GM12878 (cell line): ENCODE data around the gene SYT14. TPM values are rescaled to one million over a fixed set of nuclear protein-coding genes. Genes with fewer than 3 reads are reported as not detected.

Experiments used
- ATAC-seq: fragments of 200-7000 bp; cut with Tn5 transposase; 3 replicates; pipeline ENCODE4 v1.9.1; 2020; ENCODE audit warnings: mild to moderate bottlenecking, moderate library complexity
- BruUV-seq: library from RNA; stranded (reverse); fragments of 400-500 nt; replicated peaks from 2 replicates; lab custom pipeline; 2021; lab: Mats Ljungman, UMichigan
- CTCF ChIA-PET: fragments of 300-600 bp; sonication (Branson Sonifier 250); formaldehyde crosslinking; extraction: SDS; loops from one replicate; lab custom pipeline; 2021; ENCODE audit warnings: inconsistent platforms; lab: Yijun Ruan, JAX
- POLR2A ChIA-PET: fragments of 350-600 bp; formaldehyde crosslinking; extraction: SDS; loops from one replicate; lab custom pipeline; 2021; ENCODE audit warnings: inconsistent platforms; lab: Charles Lee
- RAD21 ChIA-PET: fragments of 300-600 bp; sonication (Branson Sonifier 250); formaldehyde crosslinking; loops from one replicate; lab custom pipeline; 2023; ENCODE audit warnings: antibody characterized with exemption; ENCODE audit not compliant: unreplicated experiment; lab: Charles Lee
- SMC1A ChIA-PET: fragments of 300-600 bp; sonication (Branson Sonifier 250); formaldehyde crosslinking; loops from one replicate; lab custom pipeline; 2023; ENCODE audit not compliant: unreplicated experiment, uncharacterized antibody; lab: Charles Lee
- DNase-seq: peaks from one replicate; pipeline ENCODE4 v3.0.0-alpha.2; 2011; ENCODE audit warnings: low read depth, low spot score
- FAIRE-seq: peaks from 3 replicates; lab custom pipeline; 2011; peaks lifted over from hg19 to GRCh38; lab: Jason Lieb, UNC
- H2AFZ ChIP-seq: 2 replicates; pipeline ENCODE4 v1.6.0; 2011; ENCODE audit warnings: low read depth, low read length, control low read depth; ENCODE audit not compliant: control insufficient read depth
- H3K27ac ChIP-seq: 2 replicates; pipeline ENCODE4 v1.5.1; 2011; ENCODE audit warnings: control low read depth; ENCODE audit not compliant: control insufficient read depth, insufficient read depth
- H3K27me3 ChIP-seq, 2 experiments: replicated peaks in 1 of 2; 2 replicates each; pipeline versions ENCODE4 v1.6.0 to v1.6.1; 2011; ENCODE audit warnings: low read length in 1 of 2; ENCODE audit not compliant: control insufficient read depth in 2 of 2, insufficient read depth in 2 of 2
- H3K36me3 ChIP-seq, 2 experiments: 2 replicates each; pipeline ENCODE4 v1.5.1; 2011; ENCODE audit warnings: low read length in 1 of 2; ENCODE audit not compliant: control insufficient read depth in 2 of 2, insufficient read depth in 2 of 2
- H3K4me1 ChIP-seq: 2 replicates; pipeline ENCODE4 v1.6.1; 2011; ENCODE audit warnings: mild to moderate bottlenecking, low read length, moderate library complexity, mixed read lengths; ENCODE audit not compliant: control insufficient read depth, insufficient read depth
- H3K4me2 ChIP-seq: 2 replicates; pipeline ENCODE4 v1.6.0; 2011; ENCODE audit warnings: control low read depth; ENCODE audit not compliant: control insufficient read depth, insufficient read depth
- H3K4me3 ChIP-seq: fragments of 200-600 bp; sonication (generic); 2 replicates; pipeline ENCODE4 v1.5.1; 2016
- H3K79me2 ChIP-seq: 2 replicates; pipeline ENCODE4 v1.6.0; 2011; ENCODE audit warnings: low read length; ENCODE audit not compliant: control insufficient read depth, insufficient read depth
- H3K9ac ChIP-seq: 2 replicates; pipeline ENCODE4 v1.8.0; 2011; ENCODE audit warnings: low read length, control low read depth, mixed read lengths; ENCODE audit not compliant: control insufficient read depth, insufficient read depth
- H3K9me3 ChIP-seq: replicated peaks from 3 replicates; pipeline ENCODE4 v1.5.1; 2011; ENCODE audit warnings: mild to moderate bottlenecking, low read length; ENCODE audit not compliant: control insufficient read depth, insufficient read depth
- H4K20me1 ChIP-seq: 2 replicates; pipeline ENCODE4 v1.6.0; 2011; ENCODE audit not compliant: control insufficient read depth, insufficient read depth
- CEBPZ ChIP-seq: fragments of 150-350 bp; IDR thresholded peaks from 2 replicates; pipeline ENCODE4 v1.6.1; 2016; ENCODE audit warnings: low read depth, low read length
- IRF3 ChIP-seq: fragments of 450-650 bp; IDR thresholded peaks from 2 replicates; pipeline ENCODE4 v1.6.1; 2014; ENCODE audit warnings: mild to moderate bottlenecking
- NRF1 ChIP-seq: conservative IDR thresholded peaks from 2 replicates; pipeline ENCODE4 v1.6.1; 2011; ENCODE audit warnings: mild to moderate bottlenecking, low read depth, low read length, improper control_type of control experiment
- RELA ChIP-seq: fragments of 450-650 bp; IDR thresholded peaks from 2 replicates; pipeline ENCODE4 v1.8.0; 2014; ENCODE audit warnings: borderline replicate concordance; ENCODE audit not compliant: partially characterized antibody
- SIX5 ChIP-seq: IDR thresholded peaks from 2 replicates; pipeline ENCODE4 v1.6.1; 2011; ENCODE audit warnings: mild to moderate bottlenecking, low read depth, low read length, moderate library complexity; ENCODE audit not compliant: severe bottlenecking
- SREBF1 ChIP-seq: IDR thresholded peaks from 2 replicates; pipeline ENCODE4 v1.6.1; 2012; ENCODE audit warnings: mild to moderate bottlenecking, low read length
- SREBF2 ChIP-seq: IDR thresholded peaks from 2 replicates; pipeline ENCODE4 v1.6.1; 2012; ENCODE audit warnings: mild to moderate bottlenecking, low read length
- WGBS: methylation state at CpG from one replicate; pipeline ENCODE4 v1.1.6; 2016; ENCODE audit warnings: low lambda C conversion rate; ENCODE audit not compliant: insufficient replicate concordance, insufficient coverage; ENCODE audit errors: missing lambda C conversion rate; 5-methylcytosine and 5-hydroxymethylcytosine counted together
- in situ Hi-C: fragments of 300-500 bp; cut with MboI; formaldehyde crosslinking; loops from 9 replicates; pipeline ENCODE4 v1.14.3; 2018; ENCODE audit warnings: mixed read lengths
- intact Hi-C: fragments of 100-400 bp; cut with micrococcal nuclease; formaldehyde crosslinking; loops from one replicate; pipeline ENCODE4 v1.14.2; 2022; ENCODE audit not compliant: unreplicated experiment
- polyA plus RNA-seq, 11 experiments: library from polyadenylated mRNA; depleted of rRNA in 4 of 11; unstranded in 6 of 11; stranded (reverse) in 5 of 11; fragments of >200 nt; fragmentation: Nextera tagmentation in 4 of 11; fragmentation: Illumina TruSeq in 1 of 11; extraction: Ambion mirVana in 4 of 11; extraction: Trizol in 1 of 11; gene quantifications; 1 replicate in 1 of 11; 2 replicates in 10 of 11; pipeline versions ENCODE4 v1.2.1 to v1.2.3, GENCODE V29; 2011 to 2016; ENCODE audit warnings: inconsistent platforms in 2 of 11, missing spikeins in 2 of 11, low read depth in 1 of 11
- total RNA-seq, 4 experiments: library from RNA; depleted of rRNA in 3 of 4; stranded (reverse); fragments of >200 nt in 3 of 4; fragmentation: Illumina TruSeq in 1 of 4; extraction: Trizol in 1 of 4; gene quantifications; 2 replicates each; pipeline versions ENCODE4 v1.2.1 to v1.2.3, GENCODE V29; 2013 to 2021

Gene SYT14
- total and polyA plus RNA-seq, 10 of the 15 experiments (the other 5 are each of a cell fraction or from before 2014, with no cell fraction given) = under 0.01 TPM; not detected in 9

GRCh38 chr1:210214573-210215409, 276.8 kb downstream of the SYT14 start:
- CTCF ChIA-PET = no interaction called here
- intact Hi-C loops = no loop called here
- no TSS peak for BruUV-seq
- no peak for ATAC-seq
- RAD21 ChIA-PET = interaction anchor here (0.5 kb wide), 1 partner anchor 96 kb away, joined by 3 read pairs; no protein-coding TSS in a partner anchor
- Histone ChIP-seq H3K9me3 (no peaks in the 10 kb centered on the region), H3K79me2 (no peaks in the 10 kb centered on the region), H3K27ac (no peak overlapping the region), H2AFZ (no peak overlapping the region)
- in situ Hi-C loops = no loop called here
- TF ChIP-seq IRF3 (no peak), NRF1 (no peak), SIX5 (no peak)
- TF ChIP-seq, all 136 proteins: peak for 0
- ChIA-PET SMC1A (interaction anchor here (1.2 kb wide), 1 partner anchor 9 kb away, joined by 3 read pairs; no protein-coding TSS in a partner anchor), POLR2A (no interaction called here)
- FAIRE-seq = no peak
- H3K9ac ChIP-seq = no peak overlapping the region
- H3K4me2 ChIP-seq = no peak overlapping the region
- no peaks in the 10 kb centered on the region for H4K20me1 ChIP-seq
- no peak for DNase-seq
- H3K4me3 ChIP-seq = no peak overlapping the region
- 50% methylated on average over 4 of the region's 4 CpGs for WGBS
- no peaks in the 10 kb centered on the region for H3K27me3 ChIP-seq
- H3K4me1 ChIP-seq = no peaks in the 10 kb centered on the region
- H3K36me3 ChIP-seq = no peaks in the 10 kb centered on the region

- no peak for FAIRE-seq
- ChIA-PET SMC1A (no interaction called here), RAD21 (no interaction called here), POLR2A (no interaction called here), CTCF (no interaction called here)
- BruUV-seq = no TSS peak
- DNase-seq = no peak
- Histone ChIP-seq H2AFZ (no peak overlapping the region), H3K4me2 (no peak overlapping the region), H3K36me3 (no peaks in the 10 kb centered on the region), H3K4me3 (no peak overlapping the region), H3K4me1 (no peaks in the 10 kb centered on the region), H3K9me3 (no peaks in the 10 kb centered on the region), H3K27me3 (no peaks in the 10 kb centered on the region), H3K9ac (no peak overlapping the region), H4K20me1 (no peaks in the 10 kb centered on the region), H3K27ac (no peak overlapping the region), H3K79me2 (no peaks in the 10 kb centered on the region)
- intact Hi-C loops = no loop called here
- no peak for ATAC-seq
- in situ Hi-C loops = no loop called here
- WGBS = 62% methylated on average over 5 of the region's 5 CpGs
- no peak for TF ChIP-seq RELA
- no peak for TF ChIP-seq SREBF1
- TF ChIP-seq CEBPZ = no peak
- no peak for TF ChIP-seq SREBF2
These were observed 279.5 kb downstream of the SYT14 start for GRCh38 chr1:210217482-210217881.
